Measurements from ENCODE around the gene AGAP1. TPM values are rescaled to one million over a fixed set of nuclear protein-coding genes. Genes with fewer than 3 reads are reported as not detected.

The AGAP1 gene
- total and polyA plus RNA-seq, 10 donors = 1.1 to 26.6 (median 11.3) TPM

DNA sequence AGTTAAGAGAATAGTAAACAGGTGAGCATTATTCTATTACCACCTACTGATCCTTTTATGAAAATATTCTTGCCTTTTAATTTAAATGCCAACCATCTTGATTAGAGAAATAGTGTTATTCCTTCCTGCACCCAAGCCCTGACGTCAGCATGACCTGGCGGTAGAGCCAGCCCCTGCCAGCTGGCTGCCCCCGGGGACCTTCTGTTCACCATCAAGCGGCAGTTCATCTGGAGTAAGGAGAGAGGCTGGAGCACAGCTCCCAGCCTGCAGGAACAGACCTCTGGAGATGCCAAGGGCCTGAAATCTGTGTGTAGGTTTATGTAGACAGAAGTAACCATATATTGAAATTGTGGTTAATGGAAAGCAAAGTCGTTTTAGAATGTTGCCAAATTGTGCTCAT, 502.6 kb downstream of the AGAP1 start:
- TF ChIP-seq POLR2A (IDR thresholded peaks at IDR 0.05) = no peak
- TF ChIP-seq, protein P1, sequence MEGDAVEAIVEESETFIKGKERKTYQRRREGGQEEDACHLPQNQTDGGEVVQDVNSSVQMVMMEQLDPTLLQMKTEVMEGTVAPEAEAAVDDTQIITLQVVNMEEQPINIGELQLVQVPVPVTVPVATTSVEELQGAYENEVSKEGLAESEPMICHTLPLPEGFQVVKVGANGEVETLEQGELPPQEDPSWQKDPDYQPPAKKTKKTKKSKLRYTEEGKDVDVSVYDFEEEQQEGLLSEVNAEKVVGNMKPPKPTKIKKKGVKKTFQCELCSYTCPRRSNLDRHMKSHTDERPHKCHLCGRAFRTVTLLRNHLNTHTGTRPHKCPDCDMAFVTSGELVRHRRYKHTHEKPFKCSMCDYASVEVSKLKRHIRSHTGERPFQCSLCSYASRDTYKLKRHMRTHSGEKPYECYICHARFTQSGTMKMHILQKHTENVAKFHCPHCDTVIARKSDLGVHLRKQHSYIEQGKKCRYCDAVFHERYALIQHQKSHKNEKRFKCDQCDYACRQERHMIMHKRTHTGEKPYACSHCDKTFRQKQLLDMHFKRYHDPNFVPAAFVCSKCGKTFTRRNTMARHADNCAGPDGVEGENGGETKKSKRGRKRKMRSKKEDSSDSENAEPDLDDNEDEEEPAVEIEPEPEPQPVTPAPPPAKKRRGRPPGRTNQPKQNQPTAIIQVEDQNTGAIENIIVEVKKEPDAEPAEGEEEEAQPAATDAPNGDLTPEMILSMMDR (IDR thresholded peaks at IDR 0.05 in 8 of 11, conservative IDR thresholded peaks at IDR 0.05 in 3 of 11) = no peak
- TF ChIP-seq POLR2AphosphoS5 (IDR thresholded peaks at IDR 0.05) = no peak
- H3K9me3 ChIP-seq = no peaks in the 10 kb centered on the region
- peaks cover 0 to 11% (median 0%) of the 10 kb centered on the region in 6 donors for H3K4me1 ChIP-seq
- no peaks in the 10 kb centered on the region for H3K36me3 ChIP-seq
- no peak overlapping the region for H3K27ac ChIP-seq
- H3K4me3 ChIP-seq = no peak overlapping the region
- DNase-seq = peak; percentile 57
- intact Hi-C loops (cut with DNase I; ENCODE audit: low total_unique reads) = no loop called here
- H3K27me3 ChIP-seq (replicated peaks in 1 of 7) = no peaks in the 10 kb centered on the region
- WGBS, 5 donors = 79 to 89% (median 88%) methylated on average over 5 of the region's 5 CpGs

DNA sequence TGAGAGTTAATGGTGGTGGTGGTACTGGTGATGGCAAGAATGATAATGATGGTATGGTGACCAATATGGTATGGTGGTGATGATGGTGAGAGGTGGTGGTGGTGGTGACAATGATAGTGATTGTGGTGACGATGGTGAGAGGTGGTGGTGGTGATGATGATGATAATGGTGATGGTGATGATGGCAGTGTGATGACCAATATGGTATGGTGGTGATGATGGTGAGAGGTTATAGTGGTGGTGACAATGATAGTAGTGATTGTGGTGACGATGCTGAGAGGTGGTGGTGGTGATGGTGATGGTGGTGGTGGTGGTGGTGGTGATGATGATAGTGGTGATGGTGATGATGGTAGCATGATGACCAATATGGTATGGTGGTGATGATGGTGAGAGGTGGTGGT, 505.2 kb downstream of the AGAP1 start:
- Histone ChIP-seq H3K4me1 (peaks cover 0 to 11% (median 0%) of the 10 kb centered on the region in 6 donors), H3K9me3 (no peaks in the 10 kb centered on the region), H3K27me3 (replicated peaks in 1 of 7) (no peaks in the 10 kb centered on the region), H3K27ac (no peak overlapping the region), H3K4me3 (no peak overlapping the region), H3K36me3 (no peaks in the 10 kb centered on the region)
- TF ChIP-seq POLR2A (IDR thresholded peaks at IDR 0.05) (no peak), POLR2AphosphoS5 (IDR thresholded peaks at IDR 0.05) (no peak)
- TF ChIP-seq, protein P1 (IDR thresholded peaks at IDR 0.05 in 8 of 11, conservative IDR thresholded peaks at IDR 0.05 in 3 of 11) = no peak
- WGBS, 5 donors = 83 to 94% (median 90%) methylated on average over 2 of the region's 2 CpGs
- intact Hi-C loops (cut with DNase I; ENCODE audit: low total_unique reads) = no loop called here
- DNase-seq = no peak

DNA sequence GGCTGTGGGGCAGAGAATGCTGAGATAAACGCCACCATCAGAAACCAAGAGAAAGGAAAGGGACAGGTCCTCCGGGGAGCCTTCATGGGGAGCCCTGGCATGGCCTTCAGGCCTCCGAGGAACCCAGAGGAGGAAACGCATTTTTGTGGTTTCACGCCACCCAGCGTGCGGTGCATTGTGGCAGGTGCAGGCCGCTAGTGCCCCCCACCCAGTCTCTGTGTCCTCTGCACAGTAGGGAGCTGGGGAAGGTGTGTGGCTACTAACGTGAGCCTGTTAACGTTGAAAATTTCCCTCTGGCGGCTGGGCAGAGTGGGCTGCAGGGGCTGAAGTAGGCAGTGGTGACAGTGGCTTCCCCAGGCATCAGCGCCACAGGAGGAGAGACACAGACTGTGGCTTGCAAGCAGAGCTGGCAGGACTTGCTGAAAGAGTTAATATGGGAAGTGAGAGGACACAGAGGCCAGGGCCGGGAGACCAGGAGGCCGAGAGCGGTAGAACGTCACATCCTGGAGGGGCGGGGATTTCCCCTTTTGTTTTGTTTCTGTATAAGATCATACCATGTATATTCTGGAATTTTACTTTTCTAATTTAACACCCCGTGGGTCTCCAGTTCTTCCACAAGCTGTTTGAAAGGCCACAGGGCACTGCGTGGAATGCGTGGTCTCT, 507.5 kb downstream of the AGAP1 start:
- Histone ChIP-seq H3K27ac (peak overlapping the region; percentile 42 to 83 (median 68)), H3K36me3 (no peaks in the 10 kb centered on the region), H3K4me1 (peaks cover 0 to 11% (median 0%) of the 10 kb centered on the region in 6 donors), H3K27me3 (replicated peaks in 1 of 7) (no peaks in the 10 kb centered on the region), H3K9me3 (no peaks in the 10 kb centered on the region), H3K4me3 (peak overlapping the region in 1 of 8 donors; percentile 9)
- WGBS, 5 donors = 58 to 76% (median 68%) methylated on average over 19 to 20 of the region's 20 CpGs
- peak; percentile 78 for DNase-seq
- intact Hi-C loops (cut with DNase I; ENCODE audit: low total_unique reads) = no loop called here
- TF ChIP-seq POLR2AphosphoS5 (IDR thresholded peaks at IDR 0.05) = peak; percentile 24 to 68 (median 60)
- TF ChIP-seq, protein P1 (IDR thresholded peaks at IDR 0.05 in 8 of 11, conservative IDR thresholded peaks at IDR 0.05 in 3 of 11) = no peak

DNA sequence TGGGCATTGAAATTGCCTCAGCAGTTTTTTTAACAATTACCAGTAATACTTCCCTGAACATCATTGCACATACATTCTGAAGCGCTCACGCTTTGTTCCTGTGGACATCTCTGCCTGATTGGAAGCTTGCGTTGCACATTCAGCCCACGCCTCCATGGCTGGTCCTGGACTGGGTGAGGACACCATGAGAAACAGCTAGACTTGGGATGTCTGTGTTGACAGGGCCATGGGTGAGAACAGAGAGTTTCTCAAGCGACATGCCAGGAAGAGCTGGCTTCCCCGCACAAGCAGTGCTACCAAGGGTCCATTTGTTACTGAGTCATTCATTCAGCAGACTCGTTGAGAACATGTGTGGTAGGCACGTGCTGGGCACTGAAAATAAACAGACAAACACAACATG, 508.0 kb downstream of the AGAP1 start:
- peak; percentile 61 for DNase-seq
- Histone ChIP-seq H3K27ac (peak overlapping the region; percentile 42 to 83 (median 68)), H3K27me3 (replicated peaks in 1 of 7) (no peaks in the 10 kb centered on the region), H3K9me3 (no peaks in the 10 kb centered on the region), H3K36me3 (no peaks in the 10 kb centered on the region), H3K4me1 (peaks cover 0 to 12% (median 0%) of the 10 kb centered on the region in 6 donors), H3K4me3 (peak overlapping the region in 1 of 8 donors; percentile 9)
- TF ChIP-seq, protein P1 (IDR thresholded peaks at IDR 0.05 in 8 of 11, conservative IDR thresholded peaks at IDR 0.05 in 3 of 11) = no peak
- TF ChIP-seq POLR2A (IDR thresholded peaks at IDR 0.05) = no peak
- no peak for TF ChIP-seq POLR2AphosphoS5 (IDR thresholded peaks at IDR 0.05)
- intact Hi-C loops (cut with DNase I; ENCODE audit: low total_unique reads) = no loop called here
- WGBS, 5 donors = 69 to 81% (median 77%) methylated on average over 8 of the region's 8 CpGs

Data from spleen (tissue), 11 donors.